K562 treated with DMSO at 1 percent for 12 hours (cell line): ENCODE measurements around the gene ADAM10. TPM values are rescaled to one million over a fixed set of nuclear protein-coding genes. Genes with fewer than 3 reads are reported as not detected.

ENCODE experiments used
- total RNA-seq: library from RNA; unstranded; fragments of 300-600 nt; gene quantifications from 2 replicates; pipeline ENCODE4 v1.2.3, GENCODE V29; 2022; ENCODE audit not compliant: insufficient read depth

The ADAM10 gene
- total RNA-seq, result 10.6 and 74.8 TPM in 2 replicates

GRCh38 chr15:58749532-58750337, at the start of gene ADAM10:
Gene ADAM10, minus strand, starts transcription at chr15:58749707. Its CDS starts 173 bp downstream, at chr15:58749534.

GRCh38 chr15:58770857-58771620, 21.5 kb upstream of the ADAM10 start, which contains the start of gene MINDY2:
Gene MINDY2, plus strand, starts transcription at chr15:58771302. Its CDS starts 94 bp downstream, at chr15:58771396.

Other genes starting within 250 kb of the ADAM10 start
- gene MINDY2, start 21.6 kb upstream of the ADAM10 start, total RNA-seq, result 2.7 and 11.5 TPM in 2 replicates
- gene SLTM, start 184.0 kb upstream of the ADAM10 start, total RNA-seq, result 34.9 and 73.9 TPM in 2 replicates
- 5.4 and 15.8 TPM in 2 replicates for gene RNF111, start 238.0 kb upstream of the ADAM10 start, total RNA-seq